Endometrium (tissue), 2 donors: ENCODE measurements around the gene SPATA21.
"Not testable (repeated sequence)": the region's sequence is repeated elsewhere in the genome, so short reads cannot be mapped to it uniquely, and the experiment has no call there.

Experiments used
- FAIRE-seq: peaks from 2 replicates; lab custom pipeline; 2012; peaks lifted over from hg19 to GRCh38; lab: Jason Lieb, UNC
- donor health status: control.
- donor health status: control.

Gene SPATA21

GRCh38 chr1:16436946-16437474, at the start of gene SPATA21:
SPATA21 (minus strand) TSS chr1:16437424; CDS start chr1:16431371, 6,053 bp downstream.
- FAIRE-seq, result no peak

GRCh38 chr1:16487011-16487410, 49.8 kb upstream of the SPATA21 start:
- not testable (repeated sequence) for FAIRE-seq

GRCh38 chr1:16486316-16486715, 49.1 kb upstream of the SPATA21 start:
- not testable (repeated sequence) for FAIRE-seq

- no peak for FAIRE-seq
Observed at GRCh38 chr1:16484931-16485330, 47.7 kb upstream of the SPATA21 start.

- no peak for FAIRE-seq
Observed at GRCh38 chr1:16484501-16484835, 47.2 kb upstream of the SPATA21 start.

- not testable (repeated sequence) for FAIRE-seq
Observed at GRCh38 chr1:16483639-16484500, 46.6 kb upstream of the SPATA21 start.

- FAIRE-seq, result not testable (repeated sequence)
Observed at GRCh38 chr1:16483146-16483545, 45.9 kb upstream of the SPATA21 start.

- no peak for FAIRE-seq
Observed at GRCh38 chr1:16478091-16478490, 40.9 kb upstream of the SPATA21 start.

GRCh38 chr1:16475771-16476770, 38.8 kb upstream of the SPATA21 start:
- not testable (repeated sequence) for FAIRE-seq

GRCh38 chr1:16474891-16475290, 37.7 kb upstream of the SPATA21 start:
- not testable (repeated sequence) for FAIRE-seq

- no peak for FAIRE-seq
Observed at GRCh38 chr1:16474166-16474800, 37.1 kb upstream of the SPATA21 start.

GRCh38 chr1:16468558-16468957, 31.3 kb upstream of the SPATA21 start:
- FAIRE-seq, result no peak

- no peak for FAIRE-seq
Observed at GRCh38 chr1:16464917-16465625, 27.8 kb upstream of the SPATA21 start.

GRCh38 chr1:16462773-16463330, 25.6 kb upstream of the SPATA21 start:
- FAIRE-seq, result no peak

- FAIRE-seq, result no peak
Observed at GRCh38 chr1:16461681-16462080, 24.5 kb upstream of the SPATA21 start.

- FAIRE-seq, result no peak
Observed at GRCh38 chr1:16459352-16459925, 22.2 kb upstream of the SPATA21 start.

GRCh38 chr1:16458831-16459230, 21.6 kb upstream of the SPATA21 start:
- FAIRE-seq, result no peak

GRCh38 chr1:16456151-16456550, 18.9 kb upstream of the SPATA21 start:
- FAIRE-seq, result not testable (repeated sequence)

- FAIRE-seq, result not testable (repeated sequence)
Observed at GRCh38 chr1:16454909-16455308, 17.7 kb upstream of the SPATA21 start.

GRCh38 chr1:16451841-16452528, 14.8 kb upstream of the SPATA21 start:
- FAIRE-seq, result no peak
